SU-DHL-6 (cell line): ENCODE data around the gene THSD4.

ENCODE experiments used
- H2AFZ ChIP-seq: fragments of 200-600 bp; sonication (generic); 2 replicates; pipeline ENCODE4 v1.6.1; 2014; ENCODE audit warnings: low read depth, mild to moderate bottlenecking, moderate library complexity, mixed read lengths, antibody characterized with exemption, low read length; ENCODE audit not compliant: severe bottlenecking
- H3F3A ChIP-seq: fragments of 200-600 bp; shearing (Covaris generic); 2 replicates; pipeline ENCODE4 v1.6.0; 2016; ENCODE audit warnings: antibody characterized with exemption, mild to moderate bottlenecking; ENCODE audit not compliant: insufficient read depth
- H3K27ac ChIP-seq: fragments of 200-600 bp; sonication (generic); 2 replicates; pipeline ENCODE4 v1.5.1; 2016; ENCODE audit warnings: low read depth, mild to moderate bottlenecking, low read length, moderate library complexity, mixed read lengths
- H3K27me3 ChIP-seq: fragments of 200-600 bp; sonication (generic), shearing (Covaris generic); 2 replicates; pipeline ENCODE4 v1.6.0; 2014; ENCODE audit warnings: mild to moderate bottlenecking, low read length
- H3K36me3 ChIP-seq: fragments of 200-600 bp; sonication (generic); 2 replicates; pipeline ENCODE4 v1.6.1; 2014; ENCODE audit warnings: mild to moderate bottlenecking, low read length, mixed read lengths
- H3K4me2 ChIP-seq: fragments of 300-600, 200-600 bp; shearing (Covaris generic), sonication (generic); 2 replicates; pipeline ENCODE4 v1.6.0; 2014; ENCODE audit warnings: low read length, low read depth, mild to moderate bottlenecking; ENCODE audit not compliant: poor library complexity, severe bottlenecking
- H3K4me3 ChIP-seq: fragments of 200-600 bp; sonication (generic); 2 replicates; pipeline ENCODE4 v1.5.1; 2014; ENCODE audit warnings: antibody characterized with exemption, low read length, mild to moderate bottlenecking, mixed read lengths; ENCODE audit not compliant: insufficient read depth, poor library complexity, severe bottlenecking
- H3K79me2 ChIP-seq: fragments of 200-600 bp; sonication (generic); 2 replicates; pipeline ENCODE4 v1.6.1; 2014; ENCODE audit warnings: mild to moderate bottlenecking, low read length, moderate library complexity; ENCODE audit not compliant: insufficient read depth
- H3K9ac ChIP-seq: fragments of 200-600 bp; sonication (generic); 2 replicates; pipeline ENCODE4 v1.7.0; 2014; ENCODE audit warnings: mild to moderate bottlenecking, low read length
- H3K9me2 ChIP-seq: fragments of 200-600 bp; sonication (generic); replicated peaks from 2 replicates; pipeline ENCODE4 v1.6.1; 2014; ENCODE audit warnings: low read length; ENCODE audit not compliant: insufficient read depth
- H3K9me3 ChIP-seq: fragments of 200-600 bp; sonication (generic); 2 replicates; pipeline ENCODE4 v1.6.1; 2014; ENCODE audit warnings: low read length, mixed read lengths; ENCODE audit not compliant: insufficient read depth
- H4K20me1 ChIP-seq: fragments of 200-600 bp; sonication (generic); 2 replicates; pipeline ENCODE4 v1.6.1; 2014; ENCODE audit warnings: low read depth, mild to moderate bottlenecking, antibody characterized with exemption, low read length, moderate library complexity, mixed read lengths
- EZH2phosphoT487 ChIP-seq: fragments of 200-600 bp; sonication (generic), shearing (Covaris generic); conservative IDR thresholded peaks from 2 replicates; pipeline ENCODE4 v1.6.1; 2018; ENCODE audit warnings: mild to moderate bottlenecking, antibody characterized with exemption, low read length, moderate library complexity, mixed read lengths
- TF ChIP-seq, protein P1 (sequence below): fragments of 200-600 bp; sonication (generic); IDR thresholded peaks from one replicate; pipeline ENCODE4 v1.5.1; 2017; ENCODE audit warnings: antibody characterized with exemption, mild to moderate bottlenecking, low read length, moderate library complexity; ENCODE audit not compliant: insufficient read depth, poor library complexity, severe bottlenecking

Gene THSD4

DNA sequence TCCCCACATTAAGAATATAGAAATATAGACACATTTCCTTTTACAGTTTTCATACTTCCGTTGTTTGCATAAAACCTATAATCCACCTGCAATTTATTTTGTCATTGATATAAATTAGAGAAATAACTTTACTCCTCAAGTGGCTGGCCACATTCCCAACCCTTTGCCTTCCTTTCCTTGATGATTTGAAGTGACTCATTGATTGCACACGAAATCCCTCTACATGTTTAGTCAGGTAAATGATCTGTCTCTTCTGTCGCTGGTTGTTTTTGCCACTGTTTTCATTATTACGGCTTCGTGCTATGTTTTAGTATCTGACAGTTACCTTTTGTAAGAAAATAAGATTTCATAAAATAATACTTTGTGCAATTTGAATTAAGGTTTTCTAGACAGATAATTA, 422.9 kb downstream of the THSD4 start:
- no peak overlapping the region for H3K4me2 ChIP-seq
- no peak overlapping the region for H3K27ac ChIP-seq
- TF ChIP-seq, protein P1, sequence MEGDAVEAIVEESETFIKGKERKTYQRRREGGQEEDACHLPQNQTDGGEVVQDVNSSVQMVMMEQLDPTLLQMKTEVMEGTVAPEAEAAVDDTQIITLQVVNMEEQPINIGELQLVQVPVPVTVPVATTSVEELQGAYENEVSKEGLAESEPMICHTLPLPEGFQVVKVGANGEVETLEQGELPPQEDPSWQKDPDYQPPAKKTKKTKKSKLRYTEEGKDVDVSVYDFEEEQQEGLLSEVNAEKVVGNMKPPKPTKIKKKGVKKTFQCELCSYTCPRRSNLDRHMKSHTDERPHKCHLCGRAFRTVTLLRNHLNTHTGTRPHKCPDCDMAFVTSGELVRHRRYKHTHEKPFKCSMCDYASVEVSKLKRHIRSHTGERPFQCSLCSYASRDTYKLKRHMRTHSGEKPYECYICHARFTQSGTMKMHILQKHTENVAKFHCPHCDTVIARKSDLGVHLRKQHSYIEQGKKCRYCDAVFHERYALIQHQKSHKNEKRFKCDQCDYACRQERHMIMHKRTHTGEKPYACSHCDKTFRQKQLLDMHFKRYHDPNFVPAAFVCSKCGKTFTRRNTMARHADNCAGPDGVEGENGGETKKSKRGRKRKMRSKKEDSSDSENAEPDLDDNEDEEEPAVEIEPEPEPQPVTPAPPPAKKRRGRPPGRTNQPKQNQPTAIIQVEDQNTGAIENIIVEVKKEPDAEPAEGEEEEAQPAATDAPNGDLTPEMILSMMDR = no peak
- no peak for TF ChIP-seq EZH2phosphoT487
- H3K27me3 ChIP-seq = no peaks in the 10 kb centered on the region
- no peaks in the 10 kb centered on the region for H3F3A ChIP-seq
- no peaks in the 10 kb centered on the region for H4K20me1 ChIP-seq
- no peaks in the 10 kb centered on the region for H3K9me3 ChIP-seq
- H3K9me2 ChIP-seq = no peaks in the 10 kb centered on the region
- no peak overlapping the region for H3K9ac ChIP-seq
- no peak overlapping the region for H2AFZ ChIP-seq
- no peaks in the 10 kb centered on the region for H3K36me3 ChIP-seq
- H3K79me2 ChIP-seq = no peaks in the 10 kb centered on the region
- no peak overlapping the region for H3K4me3 ChIP-seq

DNA sequence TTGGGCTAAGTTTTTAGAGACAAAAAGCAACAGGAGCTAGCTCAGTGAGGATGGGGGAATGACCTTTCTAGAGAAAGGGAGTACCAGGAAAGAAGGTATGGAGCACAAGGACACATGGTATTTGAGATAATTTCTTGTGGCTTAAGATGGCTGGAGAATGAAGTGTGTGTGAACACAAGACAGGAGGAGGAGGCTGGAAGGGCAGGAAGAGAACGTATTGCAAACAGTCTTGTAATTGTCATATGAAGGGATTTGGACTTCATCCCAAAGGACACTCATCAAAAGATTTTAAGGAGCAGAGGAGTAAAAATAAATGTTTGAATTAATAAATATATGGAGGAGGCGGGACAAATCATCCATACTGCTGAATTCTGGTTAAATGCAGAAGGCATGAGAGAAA, 426.5 kb downstream of the THSD4 start:
- Histone ChIP-seq H2AFZ (no peak overlapping the region), H4K20me1 (no peaks in the 10 kb centered on the region), H3K9me2 (no peaks in the 10 kb centered on the region), H3K36me3 (no peaks in the 10 kb centered on the region), H3F3A (no peaks in the 10 kb centered on the region), H3K9me3 (no peaks in the 10 kb centered on the region), H3K27ac (no peak overlapping the region), H3K79me2 (no peaks in the 10 kb centered on the region), H3K27me3 (no peaks in the 10 kb centered on the region), H3K9ac (no peak overlapping the region), H3K4me3 (no peak overlapping the region), H3K4me2 (no peak overlapping the region)
- TF ChIP-seq, protein P1 = no peak
- no peak for TF ChIP-seq EZH2phosphoT487

DNA sequence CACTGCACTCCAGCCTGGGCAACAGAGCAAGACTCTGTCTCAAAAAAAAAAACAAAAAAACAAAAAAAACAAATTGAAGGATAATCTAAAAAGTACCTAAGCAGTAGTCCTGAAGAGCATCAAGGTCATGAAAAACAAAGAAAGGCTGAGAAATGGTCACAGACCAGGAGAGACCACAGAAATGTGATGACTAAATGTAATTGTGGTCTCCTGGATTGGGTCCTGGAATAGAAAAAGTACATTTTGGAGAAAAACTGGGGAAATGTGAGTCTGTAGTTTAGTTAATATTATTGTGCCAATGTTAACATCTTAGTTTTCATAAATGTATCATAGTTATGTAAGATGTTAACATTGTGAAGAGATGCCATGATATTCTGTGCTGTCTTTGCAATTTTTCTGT, 427.6 kb downstream of the THSD4 start:
- H2AFZ ChIP-seq = no peak overlapping the region
- H3K27ac ChIP-seq = no peak overlapping the region
- H3K4me2 ChIP-seq = no peak overlapping the region
- H3K9me3 ChIP-seq = no peaks in the 10 kb centered on the region
- TF ChIP-seq, protein P1 = no peak
- no peak for TF ChIP-seq EZH2phosphoT487
- no peaks in the 10 kb centered on the region for H4K20me1 ChIP-seq
- no peaks in the 10 kb centered on the region for H3K36me3 ChIP-seq
- no peak overlapping the region for H3K9ac ChIP-seq
- H3K27me3 ChIP-seq = no peaks in the 10 kb centered on the region
- no peak overlapping the region for H3K4me3 ChIP-seq
- no peaks in the 10 kb centered on the region for H3K9me2 ChIP-seq
- no peaks in the 10 kb centered on the region for H3F3A ChIP-seq
- no peaks in the 10 kb centered on the region for H3K79me2 ChIP-seq

DNA sequence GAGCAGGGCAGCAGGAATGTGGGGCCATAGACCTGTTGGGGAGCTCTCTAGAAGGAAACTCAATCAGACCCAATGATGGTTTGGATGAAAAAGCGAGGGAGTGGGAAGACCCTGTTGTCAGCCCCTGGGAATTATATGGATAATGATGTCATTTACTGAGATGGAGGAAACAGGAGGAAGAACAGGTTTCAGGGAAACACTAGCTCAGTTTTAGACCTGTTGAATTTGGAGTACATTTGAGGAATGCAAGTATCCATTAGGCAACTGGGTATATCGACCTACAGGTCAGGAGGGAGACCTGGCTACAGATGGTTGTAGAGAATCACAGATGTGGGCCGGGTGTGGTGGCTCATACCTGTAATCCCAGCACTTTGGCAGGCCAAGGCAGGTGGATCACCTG, 428.1 kb downstream of the THSD4 start:
- no peak for TF ChIP-seq EZH2phosphoT487
- TF ChIP-seq, protein P1 = no peak
- Histone ChIP-seq H3K79me2 (no peaks in the 10 kb centered on the region), H4K20me1 (no peaks in the 10 kb centered on the region)

More for the DNA sequence above, 428.1 kb downstream of the THSD4 start:
- H3K36me3 ChIP-seq = no peaks in the 10 kb centered on the region
- no peaks in the 10 kb centered on the region for H3K27me3 ChIP-seq
- H3F3A ChIP-seq = no peaks in the 10 kb centered on the region
- no peak overlapping the region for H3K9ac ChIP-seq
- H3K27ac ChIP-seq = no peak overlapping the region
- no peaks in the 10 kb centered on the region for H3K9me2 ChIP-seq
- no peak overlapping the region for H3K4me2 ChIP-seq
- H3K4me3 ChIP-seq = no peak overlapping the region
- no peaks in the 10 kb centered on the region for H3K9me3 ChIP-seq
- H2AFZ ChIP-seq = no peak overlapping the region
